GM18502 (cell line): ENCODE measurements around the gene DDA1.
"Not testable (repeated sequence)": the region's sequence is repeated elsewhere in the genome, so short reads cannot be mapped to it uniquely, and the experiment has no call there.

ENCODE experiments used
- ATAC-seq: cut with Tn5 transposase; IDR thresholded peaks from one replicate; pipeline ENCODE4 v1.9.1; 2021; ENCODE audit warnings: mild to moderate bottlenecking; ENCODE audit not compliant: unreplicated experiment, poor library complexity

DDA1 gene

DNA sequence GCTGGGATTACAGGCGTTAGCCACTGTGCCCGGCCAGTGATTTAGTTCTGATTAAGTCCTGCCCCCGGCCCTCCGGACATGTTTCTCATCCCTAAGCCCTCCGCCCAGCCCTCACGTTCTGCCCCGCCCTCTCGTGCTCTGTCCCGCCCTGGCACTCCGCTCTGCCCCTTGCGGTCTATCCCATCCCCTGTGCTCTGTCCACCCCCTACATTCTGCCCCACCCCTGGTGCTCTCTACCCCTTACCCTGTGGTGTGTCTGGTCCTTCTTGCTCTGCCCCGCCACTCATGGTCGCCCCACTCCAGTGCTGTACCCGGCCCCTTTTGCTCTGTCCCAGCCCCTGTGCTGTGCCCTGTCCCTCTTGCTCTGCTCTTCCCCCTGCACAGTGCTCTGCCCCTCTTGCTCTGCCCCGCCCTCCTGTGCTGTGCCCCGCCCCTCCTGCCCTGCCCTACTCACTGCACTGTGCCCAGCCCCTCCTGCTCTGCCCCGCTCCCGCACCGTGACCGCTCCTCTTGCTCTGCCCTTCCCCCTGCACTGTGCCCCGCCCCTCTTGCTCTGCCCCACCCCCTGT is 31.0 kb downstream of the DDA1 start:
- no peak for ATAC-seq

DNA sequence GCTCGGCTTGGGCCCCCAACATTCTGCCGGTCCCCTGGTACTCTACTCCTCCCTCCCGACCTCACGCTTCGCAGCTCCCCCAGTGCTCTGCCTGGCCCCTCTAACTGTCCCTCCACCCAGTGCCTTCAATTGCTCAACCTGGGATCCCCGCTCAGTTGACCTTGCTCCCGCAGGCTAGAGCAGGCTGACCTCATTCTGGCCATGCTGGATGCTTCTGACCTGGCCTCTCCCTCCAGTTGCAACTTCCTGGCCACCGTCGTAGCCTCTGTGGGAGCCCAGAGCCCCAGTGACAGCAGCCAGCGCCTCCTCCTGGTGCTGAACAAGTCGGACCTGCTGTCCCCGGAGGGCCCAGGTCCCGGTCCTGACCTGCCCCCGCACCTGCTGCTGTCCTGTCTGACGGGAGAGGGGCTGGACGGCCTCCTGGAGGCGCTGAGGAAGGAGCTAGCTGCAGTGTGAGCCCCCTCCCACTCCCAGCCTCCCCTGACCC is 31.6 kb downstream of the DDA1 start:
- ATAC-seq, result no peak

DNA sequence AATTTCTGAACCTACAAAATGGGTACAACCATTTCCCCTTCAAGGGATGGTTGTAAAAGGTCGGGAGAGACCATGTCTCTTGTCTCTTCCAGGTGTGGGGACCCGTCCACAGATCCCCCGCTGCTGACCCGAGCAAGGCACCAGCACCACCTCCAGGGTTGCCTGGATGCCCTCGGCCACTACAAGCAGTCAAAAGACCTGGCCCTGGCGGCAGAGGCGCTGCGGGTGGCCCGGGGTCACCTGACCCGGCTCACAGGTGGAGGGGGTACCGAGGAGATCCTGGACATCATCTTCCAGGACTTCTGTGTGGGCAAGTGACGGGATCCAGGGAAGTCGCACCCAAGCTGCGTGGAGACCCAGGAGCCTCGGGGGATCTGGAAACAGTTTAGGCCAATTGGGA is 32.0 kb downstream of the DDA1 start:
- ATAC-seq, result no peak

DNA sequence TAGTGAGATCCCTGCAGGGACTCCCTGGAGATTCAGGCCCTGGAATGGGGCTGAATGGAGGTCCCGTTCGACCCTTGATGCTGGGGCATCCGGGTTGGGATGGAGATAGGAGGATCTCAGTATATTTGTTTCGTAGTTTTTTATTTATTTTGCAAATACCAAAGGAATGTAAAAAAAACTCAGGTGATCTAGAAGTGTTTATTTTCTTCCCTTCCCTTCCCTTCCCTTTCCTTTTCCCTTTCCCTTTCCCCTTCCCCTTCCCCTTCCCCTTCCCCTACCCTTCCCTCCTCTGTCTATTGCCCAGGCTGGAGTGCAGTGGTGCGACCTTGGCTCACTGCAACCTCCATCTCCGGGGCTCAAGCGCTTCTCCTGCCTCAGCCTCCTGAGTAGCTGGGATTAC is 32.5 kb downstream of the DDA1 start:
- ATAC-seq, result no peak

DNA sequence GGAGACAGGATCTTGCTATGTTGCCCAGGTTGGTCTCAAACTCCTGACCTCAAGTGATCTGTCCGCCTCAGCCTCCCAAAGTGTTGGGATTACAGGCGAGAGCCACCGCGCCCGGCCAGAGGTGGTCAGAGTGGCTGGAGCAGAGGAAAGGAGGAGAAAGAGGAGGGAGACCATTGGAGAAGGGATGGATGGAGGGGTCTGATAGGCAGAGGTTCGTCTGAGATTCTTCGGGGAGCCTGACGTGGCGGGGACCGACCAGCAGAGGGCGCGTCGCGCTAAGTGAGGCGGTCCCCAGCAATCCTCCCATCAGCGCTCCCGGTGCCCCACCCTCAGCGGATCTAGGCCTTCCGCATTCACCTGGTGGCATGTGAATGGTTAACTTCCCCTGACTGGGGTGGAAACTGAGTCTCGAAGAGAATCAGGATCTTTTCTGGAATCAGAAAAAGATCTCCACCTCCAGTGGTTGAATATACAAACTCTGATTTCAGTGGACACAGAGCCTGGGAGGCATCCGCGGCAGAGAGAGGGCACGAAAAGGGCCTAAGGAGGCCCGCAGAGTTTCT is 36.8 kb downstream of the DDA1 start:
- ATAC-seq, result no peak

DNA sequence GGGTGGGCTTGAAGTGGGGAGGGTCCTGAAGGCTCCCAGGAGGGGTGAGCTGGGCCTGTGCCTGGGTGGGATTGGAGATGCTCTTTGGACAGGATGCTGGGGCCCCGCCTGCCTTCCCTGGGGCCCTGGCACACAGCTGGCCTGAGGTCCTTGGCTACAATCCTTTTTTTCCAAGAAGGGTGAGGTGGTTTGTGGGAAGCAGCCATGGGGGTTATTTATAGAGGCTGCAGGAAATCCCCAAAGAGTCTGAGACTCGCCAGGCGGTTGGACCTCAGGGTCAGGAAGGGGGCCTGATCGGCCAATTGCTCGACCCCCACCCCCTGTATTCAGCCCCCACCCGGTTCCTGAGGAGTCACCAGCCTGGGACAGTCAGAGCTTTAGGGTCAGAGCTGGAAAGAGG is 38.0 kb downstream of the DDA1 start:
- ATAC-seq, result no peak

DNA sequence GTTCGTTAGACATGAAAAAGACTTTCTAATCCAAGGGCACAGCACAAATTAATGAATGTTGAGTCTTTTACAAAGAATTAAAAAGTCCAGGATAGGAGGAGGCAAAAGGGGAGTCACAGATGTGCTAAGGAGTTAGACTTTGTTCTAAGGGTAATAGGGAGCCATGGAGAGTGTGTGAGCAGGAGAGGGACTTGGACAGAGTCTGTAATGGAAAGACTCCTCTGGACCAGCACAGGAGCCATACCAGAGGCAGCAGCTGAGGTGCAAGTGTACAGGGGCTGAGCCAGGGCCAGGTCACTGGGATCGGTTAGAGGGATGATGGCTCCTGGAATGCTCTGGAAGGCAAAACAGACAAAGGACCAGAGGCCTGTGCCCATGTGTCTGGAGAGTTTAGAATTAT is 38.5 kb downstream of the DDA1 start:
- no peak for ATAC-seq

DNA sequence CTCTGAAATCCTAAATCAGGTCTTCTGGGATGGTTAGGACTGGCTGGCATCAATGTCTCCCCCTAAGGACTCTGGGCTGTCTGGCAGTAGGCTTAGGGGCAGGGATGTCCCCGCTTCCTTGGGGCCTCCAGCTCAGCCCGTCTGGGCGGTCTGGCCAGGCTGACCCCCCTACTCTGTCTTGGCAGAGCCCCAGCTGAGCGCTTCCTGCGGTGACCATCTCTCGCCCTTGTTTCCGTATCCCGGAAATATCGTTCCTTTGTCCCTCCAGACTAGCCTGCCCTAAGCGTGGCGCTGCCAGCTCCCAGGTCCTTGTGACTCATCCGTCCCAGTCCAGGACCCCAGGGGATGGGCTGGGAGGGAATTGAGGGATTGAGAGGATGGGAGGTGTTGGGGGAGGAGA is 39.3 kb downstream of the DDA1 start:
- ATAC-seq, result no peak

DNA sequence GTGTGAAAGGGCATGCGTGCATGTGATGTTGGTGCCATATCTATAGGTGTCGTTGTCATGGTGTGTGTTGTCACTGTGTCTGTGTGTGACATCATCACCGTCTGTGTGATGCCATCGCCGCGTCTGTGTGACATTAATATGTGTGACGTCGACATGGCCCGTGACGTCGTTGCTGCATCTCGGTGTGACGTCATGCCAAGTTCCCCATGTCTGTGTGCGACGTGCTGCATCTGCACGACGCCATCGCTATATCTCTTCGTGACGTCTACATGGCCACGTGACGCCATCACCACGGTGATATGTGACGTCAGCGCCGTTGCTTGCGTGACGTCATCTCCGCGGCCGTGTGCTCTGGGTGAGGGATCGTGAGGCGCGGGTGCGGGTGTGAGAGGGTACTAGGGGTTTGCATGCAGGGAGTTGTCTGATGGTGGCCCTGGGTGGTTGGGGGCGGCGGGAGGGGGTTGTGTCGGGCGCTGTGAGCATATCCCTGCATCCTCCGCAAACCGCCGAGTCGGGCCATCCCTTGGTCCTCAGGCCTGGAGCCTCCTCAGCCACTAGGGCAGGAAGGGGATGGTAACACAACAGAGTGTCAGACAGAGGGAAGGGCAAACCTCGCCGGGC is 42.6 kb downstream of the DDA1 start:
- no peak for ATAC-seq

DNA sequence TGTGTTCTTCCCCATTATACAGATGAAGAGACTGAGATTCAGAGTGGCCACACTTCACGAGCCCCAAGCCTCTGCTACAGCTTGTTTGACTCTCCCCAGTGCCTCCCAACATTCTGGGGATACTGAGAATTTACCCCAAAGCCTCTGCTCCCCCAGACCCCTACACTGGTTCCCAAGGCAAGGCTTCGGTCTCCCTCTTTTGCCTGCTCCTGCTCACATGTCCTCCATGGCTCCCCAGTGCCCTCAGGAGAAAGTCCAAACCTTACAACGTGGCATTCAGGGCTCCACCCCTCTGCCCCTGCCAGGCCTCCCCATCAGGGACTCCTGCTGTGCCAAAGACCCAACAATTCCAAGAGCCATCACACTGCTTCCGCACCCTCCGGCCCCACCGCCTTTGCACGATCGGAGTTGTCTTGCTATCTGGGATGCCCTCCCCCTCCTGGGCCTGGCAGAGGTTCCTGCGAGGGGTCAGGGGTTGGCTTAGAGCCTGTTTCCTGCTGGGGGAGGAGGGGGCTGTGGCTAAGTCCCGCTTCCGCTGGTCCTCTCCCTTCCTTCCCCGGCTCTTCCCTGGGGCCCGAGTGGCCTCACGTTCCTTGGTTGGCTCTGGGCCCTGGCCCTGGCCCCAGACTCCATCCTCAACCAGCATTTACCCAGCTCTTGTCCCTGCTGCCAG is 43.4 kb downstream of the DDA1 start:
- ATAC-seq, result no peak

DNA sequence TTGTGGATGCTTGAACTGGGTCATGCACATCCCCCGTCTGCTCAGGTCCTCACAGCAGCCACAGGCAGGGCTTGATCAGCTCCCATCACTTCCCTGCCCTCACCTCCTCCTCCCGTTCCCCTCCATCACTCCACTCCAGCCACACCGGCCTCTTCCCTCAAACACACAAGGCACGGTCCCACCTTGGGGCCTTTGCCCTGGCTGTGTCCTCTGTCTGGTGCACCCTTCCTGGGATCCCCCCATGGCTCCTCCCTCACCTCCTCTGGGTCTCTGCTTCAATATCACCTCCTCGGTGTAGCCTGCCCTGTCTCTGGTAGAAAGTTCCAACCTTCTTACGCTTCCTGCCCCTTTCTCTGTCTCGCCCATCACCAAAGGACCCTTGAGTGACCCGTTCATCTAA is 44.0 kb downstream of the DDA1 start:
- ATAC-seq, result no peak

DNA sequence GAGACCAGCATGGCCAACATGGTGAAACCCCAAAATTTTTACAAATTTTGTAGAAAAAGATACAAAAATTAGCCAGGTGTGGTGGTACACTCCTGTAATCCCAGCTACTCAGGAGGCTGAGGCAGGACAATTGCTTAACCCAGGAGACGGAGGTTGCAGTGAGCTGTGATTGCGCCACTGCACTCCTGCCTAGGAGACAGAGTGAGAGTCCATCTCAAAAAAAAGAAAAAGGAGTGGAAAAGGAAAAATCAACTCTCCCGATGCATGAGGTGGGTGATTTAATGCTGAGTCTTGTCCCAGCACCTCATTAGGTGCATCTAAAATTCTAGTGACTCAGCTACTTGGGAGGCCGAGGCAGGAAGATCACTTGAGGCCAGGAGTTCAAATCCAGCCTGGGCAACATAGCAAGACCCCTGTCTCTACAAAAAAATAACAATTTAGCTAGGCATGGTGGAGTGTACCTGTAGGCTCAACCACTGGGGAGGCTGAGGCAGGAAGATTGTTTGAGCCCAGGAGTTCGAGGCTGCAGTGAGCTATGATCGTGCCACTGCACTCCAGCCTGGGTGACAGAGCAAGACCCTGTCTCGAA is 47.8 kb downstream of the DDA1 start:
- no peak for ATAC-seq

DNA sequence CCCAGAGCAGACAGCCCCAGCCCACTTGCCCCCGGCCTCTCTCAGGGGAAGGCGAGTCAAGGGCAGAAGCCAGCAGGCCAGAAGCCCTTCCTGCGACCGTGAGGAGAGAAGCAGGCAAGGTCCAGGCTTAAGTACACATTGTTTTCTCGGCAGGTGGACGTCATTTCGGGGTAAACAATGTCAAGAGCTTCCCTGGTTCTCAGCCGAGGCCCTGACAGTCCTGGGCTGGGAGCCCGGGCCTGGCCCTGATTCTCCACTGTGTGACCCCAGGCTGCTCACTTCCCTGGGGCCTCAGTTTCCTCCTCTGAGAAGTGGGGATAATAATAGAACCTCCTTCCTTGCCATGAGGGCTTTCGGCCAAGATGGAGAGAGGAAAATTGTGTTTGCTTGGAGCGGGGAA is 48.4 kb downstream of the DDA1 start:
- no peak for ATAC-seq

DNA sequence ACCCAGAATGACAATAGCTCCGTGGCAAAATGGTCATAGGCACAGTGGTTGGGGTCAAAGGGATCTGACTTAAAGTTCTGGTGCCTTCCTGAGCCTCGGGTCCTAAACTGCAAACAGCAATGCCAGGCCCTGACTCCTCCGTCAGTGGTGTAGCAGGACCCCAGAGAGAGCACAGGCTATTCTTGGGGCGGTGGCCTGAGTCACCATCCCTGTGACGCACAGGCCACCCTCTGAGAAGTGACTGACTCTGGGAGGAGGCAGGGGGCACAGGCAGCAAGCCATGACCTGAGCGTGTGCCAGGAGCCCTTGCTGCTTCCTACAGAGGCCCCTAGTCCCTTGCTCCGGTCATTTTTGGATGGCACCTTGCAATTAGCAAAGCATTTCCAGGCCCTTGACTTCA is 49.0 kb downstream of the DDA1 start:
- ATAC-seq, result no peak

DNA sequence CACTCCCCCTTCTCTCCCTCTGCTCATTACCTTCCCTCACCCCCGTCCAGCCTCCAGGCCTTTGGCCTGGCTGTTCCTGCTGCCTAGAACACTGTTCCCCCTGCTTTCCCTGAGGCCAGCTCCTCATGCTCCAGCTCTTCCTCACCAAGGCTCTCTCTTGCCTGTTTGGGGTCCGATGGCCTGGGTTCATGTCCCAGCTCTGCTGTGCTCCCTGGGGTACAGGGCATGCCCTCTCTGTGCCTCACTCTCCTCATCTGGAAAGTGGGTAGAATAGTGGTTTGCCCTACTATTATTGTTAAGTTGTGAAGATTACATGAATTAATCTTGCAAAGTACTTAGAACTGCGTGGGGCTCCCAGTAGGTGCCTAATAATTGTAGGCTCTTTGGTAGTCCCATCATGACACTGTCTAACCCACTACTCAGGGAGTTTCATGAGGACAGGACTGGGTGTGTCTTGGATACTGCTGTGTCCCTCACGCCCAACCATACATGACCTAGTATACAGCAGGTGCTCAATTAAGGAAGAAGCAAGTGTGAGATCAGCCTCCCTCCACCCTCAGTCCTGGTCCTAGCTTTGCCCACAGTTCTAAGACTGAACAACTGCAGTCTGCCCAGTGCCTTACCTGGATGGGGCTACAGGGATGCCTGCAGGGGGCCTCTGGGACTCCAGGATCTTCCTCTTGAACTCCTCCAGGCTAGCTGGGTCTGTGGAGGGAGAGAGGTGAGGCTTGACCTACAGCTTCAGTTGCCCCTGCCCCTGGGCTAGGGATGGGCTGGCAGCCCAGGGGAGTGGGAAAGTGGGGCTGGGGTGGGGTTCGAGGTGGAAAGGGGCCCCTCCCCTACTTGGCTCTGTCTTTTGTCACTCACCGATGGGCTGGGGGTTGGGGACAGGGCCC is 50.8 kb downstream of the DDA1 start:
- ATAC-seq, result no peak

DNA sequence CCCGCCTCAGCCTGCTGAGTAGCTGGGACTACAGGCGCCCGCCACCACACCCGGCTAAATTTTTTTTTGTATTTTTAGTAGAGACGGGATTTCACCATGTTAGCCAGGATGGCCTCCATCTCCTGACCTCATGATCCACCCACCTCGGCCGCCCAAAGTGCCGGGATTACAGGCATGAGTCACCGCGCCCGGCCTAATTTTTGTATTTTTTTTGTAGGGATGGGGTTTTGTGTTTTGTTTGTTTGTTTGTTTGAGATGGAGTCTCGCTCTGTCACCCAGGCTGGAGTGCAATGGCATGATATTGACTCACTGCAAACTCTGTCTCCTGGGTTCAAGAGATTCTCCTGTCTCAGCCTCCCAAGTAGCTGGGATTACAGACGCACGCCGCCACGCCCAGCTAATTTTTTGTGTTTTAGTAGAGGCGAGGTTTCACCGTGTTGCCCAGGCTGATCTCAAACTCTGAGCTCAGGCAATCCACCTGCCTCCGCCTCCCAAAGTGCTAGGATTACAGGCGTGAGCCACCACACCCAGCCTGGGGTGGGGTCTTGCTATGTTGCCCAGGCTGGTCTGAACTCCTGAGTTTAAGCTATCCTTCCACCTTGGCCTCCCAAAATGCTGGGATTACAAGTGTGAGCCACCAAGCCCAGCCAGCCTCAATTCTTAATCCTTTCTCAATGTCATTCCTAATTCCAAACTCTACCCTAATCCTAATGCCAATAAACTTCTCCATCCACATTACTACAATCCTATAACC is 54.7 kb downstream of the DDA1 start:
- not testable (repeated sequence) for ATAC-seq

DNA sequence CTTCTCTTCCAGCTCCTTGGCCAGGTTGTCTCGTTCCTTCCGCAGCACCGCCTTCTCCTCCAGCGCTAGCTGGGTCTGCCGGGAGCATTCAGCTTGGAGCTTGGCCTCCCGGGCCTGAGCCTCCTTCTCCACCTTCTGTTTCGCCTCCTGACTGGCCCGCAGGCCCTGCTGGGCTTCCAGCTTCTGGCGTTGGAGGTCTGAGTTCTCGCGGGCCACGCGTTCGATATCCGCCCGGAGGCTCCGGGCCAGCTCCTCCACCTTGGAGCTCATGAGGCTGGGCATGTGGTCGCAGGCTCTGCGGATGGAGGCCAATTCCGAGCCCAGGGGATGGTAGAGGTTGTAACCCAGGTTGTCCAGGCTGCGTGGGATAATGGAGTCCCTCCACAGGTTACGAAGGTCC is 56.0 kb downstream of the DDA1 start:
- ATAC-seq, result no peak

DNA sequence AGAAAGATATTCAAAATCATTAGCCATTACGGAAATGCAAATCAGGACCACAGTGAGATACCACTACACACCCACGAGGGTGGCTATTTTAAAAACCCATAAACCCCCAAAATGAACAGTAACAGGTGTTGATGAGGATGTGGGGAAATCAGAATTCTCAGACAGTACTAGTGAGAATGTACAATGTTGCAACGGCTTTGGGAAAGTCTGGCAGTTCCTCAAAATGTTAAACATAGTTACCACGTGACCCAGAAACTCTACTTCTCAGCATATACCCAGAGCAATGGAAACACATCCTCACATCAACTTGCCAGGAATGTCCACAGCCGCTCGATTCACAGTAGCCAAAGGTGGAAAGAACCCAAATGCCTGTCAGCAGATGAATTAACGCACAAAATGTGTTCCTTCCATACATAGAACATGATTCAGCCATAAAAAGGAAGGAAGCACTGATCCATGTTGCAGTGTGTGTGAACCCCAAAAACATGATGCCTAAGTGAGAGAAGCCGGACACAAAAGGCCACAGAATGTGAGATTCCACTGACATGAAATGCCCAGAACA is 60.7 kb downstream of the DDA1 start:
- ATAC-seq, result peak; percentile 79
